NCI-H2081 treated with DMSO at 0.1 percent for 48 hours (cell line): Measurements from ENCODE around the gene NVL.

Experiments
- DNase-seq: peaks from one replicate; lab custom pipeline; 2025; lab: John Stamatoyannopoulos, UW

NVL gene

GRCh38 chr1:224196813-224197600 is 133.0 kb downstream of the NVL start:
- no peak for DNase-seq

- DNase-seq: no peak
These were observed 136.5 kb downstream of the NVL start for GRCh38 chr1:224193319-224193966.

GRCh38 chr1:224192082-224192788 is 137.7 kb downstream of the NVL start:
- DNase-seq: no peak

GRCh38 chr1:224189561-224189960 is 140.4 kb downstream of the NVL start:
- DNase-seq: no peak

DNA sequence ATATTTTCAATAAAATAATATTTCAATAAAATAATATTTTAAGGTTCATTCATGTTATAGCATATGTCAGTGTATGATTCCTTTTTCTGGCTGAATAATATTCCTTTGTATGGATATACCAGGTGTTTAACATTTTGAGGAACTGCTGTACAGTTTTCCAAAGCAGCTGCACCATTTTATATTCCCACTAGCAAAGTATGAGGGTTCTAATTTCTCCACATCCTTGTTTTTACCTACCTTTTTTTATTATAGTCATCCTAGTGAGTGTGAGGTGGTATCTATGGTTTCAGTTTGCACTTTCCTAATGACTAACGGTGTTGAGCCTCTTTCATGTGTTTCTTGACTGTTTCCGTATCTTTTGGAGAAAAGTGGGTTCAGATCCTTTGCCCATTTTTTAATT is 141.7 kb downstream of the NVL start:
- DNase-seq: no peak

- no peak for DNase-seq
These were observed 144.8 kb downstream of the NVL start for GRCh38 chr1:224185208-224185607.

DNA sequence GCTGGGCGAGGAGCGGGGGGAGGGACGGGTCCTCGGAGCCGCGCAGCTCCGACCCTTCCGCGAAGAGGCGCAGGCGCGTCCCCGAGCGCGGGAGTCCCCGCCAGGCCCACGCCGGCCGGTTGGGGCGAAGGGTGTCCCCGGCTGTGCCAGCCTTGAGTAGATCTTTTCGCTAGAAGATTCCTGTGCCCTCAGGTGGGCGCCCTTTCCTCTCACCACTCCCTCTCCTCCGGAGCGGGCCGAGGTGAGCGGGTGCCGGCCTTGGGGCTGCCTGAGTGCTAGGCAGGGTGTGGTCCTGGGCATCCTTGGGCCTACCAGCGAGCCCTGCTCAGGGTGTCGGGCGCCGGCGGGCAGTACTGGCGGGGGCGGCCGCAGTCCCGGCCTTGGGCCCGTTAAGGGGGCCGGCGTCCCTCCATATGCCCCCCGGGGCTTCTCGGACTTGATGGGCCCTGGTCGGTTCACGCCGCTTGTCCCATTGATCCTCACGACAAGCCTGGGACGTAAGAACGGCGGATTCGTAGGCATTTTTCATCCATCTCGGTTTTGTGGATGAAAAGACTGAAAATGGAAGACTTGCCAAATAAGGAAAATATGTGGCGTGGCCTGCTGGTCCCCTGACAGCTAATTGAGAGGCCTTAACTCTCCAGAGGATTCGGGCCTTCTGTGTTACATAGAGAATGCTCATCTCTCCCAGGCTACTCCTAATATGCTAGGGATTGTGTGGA is 146.2 kb downstream of the NVL start:
- no peak for DNase-seq

DNA sequence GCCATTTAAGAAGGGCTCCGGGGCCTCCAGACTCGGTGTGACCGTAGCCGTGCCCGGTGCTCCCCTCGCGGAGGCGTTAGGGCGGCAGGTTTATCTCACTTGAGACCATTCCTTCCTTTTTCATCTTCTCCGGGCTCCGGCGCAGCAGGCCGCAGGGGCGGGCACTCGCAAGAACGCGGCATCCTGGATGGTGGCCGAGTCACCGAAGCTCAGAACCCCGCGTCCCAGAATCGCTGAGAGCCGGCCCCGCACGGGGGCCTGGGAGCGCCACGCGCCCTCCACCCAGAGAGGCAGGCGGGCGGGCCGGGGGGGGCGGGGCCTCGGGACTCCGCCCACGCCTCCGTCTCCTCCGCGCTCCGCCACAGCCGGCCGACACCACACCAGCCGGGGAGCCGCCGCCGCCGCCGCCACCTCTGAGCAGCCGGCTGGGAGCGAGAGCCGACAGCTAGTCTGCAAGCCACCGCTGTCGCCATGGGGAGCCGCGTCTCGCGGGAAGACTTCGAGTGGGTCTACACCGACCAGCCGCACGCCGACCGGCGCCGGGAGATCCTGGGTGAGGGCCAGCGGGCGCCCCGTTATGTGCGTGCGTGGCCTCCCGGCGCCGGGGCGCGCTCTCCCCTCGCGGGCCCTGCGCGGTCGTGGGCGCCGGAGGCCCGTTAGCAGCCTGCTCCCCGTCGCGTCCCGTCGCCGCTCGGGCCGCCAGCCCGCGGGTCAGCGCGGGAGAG is 146.9 kb downstream of the NVL start, which contains the start of gene DEGS1:
Gene DEGS1 (plus strand): TSS at position 375 of the 725 bp plus-strand sequence. CDS start 97 bp downstream, at position 472.
- DNase-seq: peak; percentile 55

GRCh38 chr1:224182057-224182865 is 147.7 kb downstream of the NVL start:
- no peak for DNase-seq

GRCh38 chr1:224181453-224181810 is 148.5 kb downstream of the NVL start:
- DNase-seq: no peak

DNA sequence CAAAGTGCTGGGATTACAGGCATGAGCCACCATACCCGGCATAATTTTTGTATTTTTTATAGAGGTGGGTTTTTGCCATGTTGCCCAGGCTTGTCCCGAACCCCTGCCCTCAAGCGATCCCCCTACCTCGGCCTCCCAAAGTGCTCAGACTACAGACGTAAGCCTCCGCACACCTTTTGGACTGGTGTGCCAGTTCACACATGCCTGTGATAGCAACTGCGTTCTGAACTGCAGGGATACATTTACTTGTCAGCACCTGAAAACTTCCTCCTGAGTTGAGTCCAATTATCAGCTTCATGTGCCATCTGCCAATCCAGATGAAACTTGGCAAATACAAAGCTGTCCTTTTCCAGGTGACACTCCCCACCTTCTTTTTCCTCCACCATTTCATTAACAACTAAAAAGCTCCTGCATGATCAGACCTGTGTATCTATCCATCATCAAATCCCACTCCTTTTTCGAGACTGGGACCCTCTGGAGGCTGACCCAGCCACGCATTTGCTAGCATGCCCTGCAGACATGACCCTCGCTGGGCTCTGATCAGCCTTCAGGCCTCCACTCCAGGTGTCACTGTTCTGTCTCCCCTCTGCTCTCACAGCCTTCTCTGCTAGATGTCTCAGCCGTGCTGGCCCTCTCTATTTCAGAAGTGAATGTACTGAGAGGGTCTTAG is 149.1 kb downstream of the NVL start:
- DNase-seq: no peak

DNA sequence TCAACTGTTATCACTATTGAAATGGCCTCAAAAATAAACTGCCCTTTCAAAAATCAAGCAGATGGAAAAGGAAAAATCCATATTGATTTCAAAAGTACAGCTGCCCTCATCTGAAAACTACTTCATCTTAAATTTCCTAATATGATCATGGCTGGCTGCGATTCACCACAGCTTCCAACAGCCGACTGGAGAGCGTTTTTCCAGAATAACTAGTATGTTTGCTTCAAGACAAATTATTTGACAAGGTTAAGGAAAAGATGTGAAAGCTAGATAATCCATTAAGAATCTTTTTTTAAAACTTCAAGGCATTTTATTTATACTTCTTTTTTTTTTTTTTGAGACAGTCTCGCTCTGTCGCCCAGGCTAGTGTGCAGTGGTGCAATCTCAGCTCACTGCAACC is 151.1 kb downstream of the NVL start:
- DNase-seq: no peak

DNA sequence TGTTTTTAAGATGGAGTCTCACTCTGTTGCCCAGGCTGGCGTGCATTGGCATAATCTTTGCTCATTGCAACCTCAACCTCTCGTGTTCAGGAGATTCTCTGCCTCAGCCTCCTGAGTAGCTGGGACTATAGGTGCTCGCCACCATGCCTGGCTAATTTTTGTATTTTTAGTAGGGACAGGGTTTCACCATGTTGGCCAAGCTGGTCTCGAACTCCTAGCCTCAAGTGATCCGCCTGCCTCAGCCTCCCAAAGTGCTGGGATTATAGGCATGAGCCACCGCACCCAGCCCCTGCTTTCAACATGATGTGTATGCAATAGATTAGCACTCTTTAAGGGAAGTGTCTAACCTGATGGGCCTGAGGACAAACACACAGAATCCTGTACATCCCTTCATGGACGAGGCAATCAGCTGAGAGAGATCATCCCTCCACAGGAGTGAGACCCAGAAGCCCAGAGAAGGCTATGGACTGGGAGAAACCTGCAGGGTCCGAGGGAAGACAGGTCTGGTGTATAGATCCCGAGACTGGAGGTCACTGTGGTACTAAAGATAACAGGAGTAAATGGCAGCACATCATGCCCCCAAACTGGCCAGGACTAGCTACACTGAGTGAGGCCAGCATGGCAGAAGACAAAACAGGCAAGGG is 152.5 kb downstream of the NVL start:
- DNase-seq: no peak
